SK-N-SH (cell line): ENCODE results near the gene TMEM198. TPM values are rescaled to one million over a fixed set of nuclear protein-coding genes. Genes with fewer than 3 reads are reported as not detected.
A peak's percentile ranks its signal among the peaks of the same experiment; 100 is the strongest.

ENCODE experiments used
- CTCF ChIA-PET: fragments of 300-600, 350-600 bp; formaldehyde crosslinking; extraction: SDS; loops from one replicate; lab custom pipeline; 2021; lab: Yijun Ruan, JAX
- POLR2A ChIA-PET: fragments of 350-600 bp; sonication (Branson Sonifier 250); formaldehyde crosslinking; extraction: SDS; loops from one replicate; lab custom pipeline; 2020; ENCODE audit warnings: antibody characterized with exemption, inconsistent platforms; lab: Yijun Ruan, JAX
- DNase-seq: peaks from one replicate; pipeline ENCODE4 v3.0.0; 2012
- H2AFZ ChIP-seq: fragments of 200-600 bp; sonication (generic); 2 replicates; pipeline ENCODE4 v1.8.1; 2016; ENCODE audit warnings: antibody characterized with exemption, mild to moderate bottlenecking, low read depth
- H3F3A ChIP-seq: fragments of 200-600 bp; sonication (generic); replicated peaks from 2 replicates; pipeline ENCODE3; 2016; ENCODE audit warnings: antibody characterized with exemption, mild to moderate bottlenecking; ENCODE audit not compliant: insufficient read depth
- H3K27ac ChIP-seq, 2 experiments: fragments of 200-500 bp in 1 of 2; fragments of 200-600 bp in 1 of 2; sonication (Bioruptor generic) in 1 of 2; sonication (generic), shearing (Covaris generic) in 1 of 2; 2 replicates each; pipeline versions ENCODE4 v1.5.1 to v1.6.1; 2014 to 2016; ENCODE audit warnings: low read depth in 2 of 2, inconsistent platforms in 1 of 2, low read length in 1 of 2, mild to moderate bottlenecking in 1 of 2, mixed read lengths in 1 of 2
- H3K27me3 ChIP-seq: fragments of 200-600 bp; sonication (generic), shearing (Covaris generic); 2 replicates; pipeline ENCODE4 v1.6.1; 2016; ENCODE audit warnings: mixed run types; ENCODE audit not compliant: insufficient read depth
- H3K36me3 ChIP-seq, 2 experiments: fragments of 200-500 bp in 1 of 2; fragments of 200-600 bp in 1 of 2; sonication (Bioruptor generic) in 1 of 2; sonication (generic) in 1 of 2; replicated peaks in 1 of 2; 2 replicates each; pipeline versions ENCODE3 to v1.5.1; 2014 to 2016; ENCODE audit warnings: low read length in 1 of 2, mild to moderate bottlenecking in 1 of 2; ENCODE audit not compliant: insufficient read depth in 2 of 2, control insufficient read depth in 1 of 2
- H3K4me1 ChIP-seq, 2 experiments: fragments of 200-500 bp in 1 of 2; fragments of 200-600 bp in 1 of 2; sonication (Bioruptor generic) in 1 of 2; sonication (generic), shearing (Covaris generic) in 1 of 2; 2 replicates each; pipeline versions ENCODE4 v1.5.1 to v1.6.1; 2014 to 2016; ENCODE audit warnings: low read depth in 1 of 2, low read length in 1 of 2, mixed run types in 1 of 2; ENCODE audit not compliant: insufficient read depth in 2 of 2, control insufficient read depth in 1 of 2
- H3K4me2 ChIP-seq: fragments of 200-600 bp; sonication (generic), shearing (Covaris generic); 2 replicates; pipeline ENCODE4 v1.6.1; 2017; ENCODE audit warnings: mixed run types
- H3K4me3 ChIP-seq, 2 experiments: fragments of 200-500 bp in 1 of 2; fragments of 200-600 bp in 1 of 2; sonication (Bioruptor generic) in 1 of 2; sonication (generic), shearing (Covaris generic) in 1 of 2; 2 replicates each; pipeline versions ENCODE4 v1.5.1 to v1.8.1; 2014 to 2016; ENCODE audit warnings: low read depth in 2 of 2, inconsistent platforms in 1 of 2, low read length in 1 of 2, mild to moderate bottlenecking in 1 of 2, mixed read lengths in 1 of 2, moderate library complexity in 1 of 2
- H3K79me2 ChIP-seq: fragments of 200-600 bp; sonication (generic); 2 replicates; pipeline ENCODE4 v1.8.1; 2017; ENCODE audit warnings: mild to moderate bottlenecking; ENCODE audit not compliant: insufficient read depth
- H3K9ac ChIP-seq: fragments of 200-600 bp; sonication (generic); 2 replicates; pipeline ENCODE4 v1.6.1; 2017; ENCODE audit warnings: mixed run types
- H3K9me2 ChIP-seq: fragments of 200-600 bp; sonication (generic); 2 replicates; pipeline ENCODE4 v1.6.1; 2017; ENCODE audit warnings: mixed run types
- H3K9me3 ChIP-seq: fragments of 200-600 bp; sonication (generic); 2 replicates; pipeline ENCODE4 v1.6.1; 2017; ENCODE audit warnings: mixed run types, mild to moderate bottlenecking, moderate library complexity
- H4K20me1 ChIP-seq: fragments of 200-600 bp; sonication (generic); 2 replicates; pipeline ENCODE4 v1.6.1; 2017; ENCODE audit warnings: mild to moderate bottlenecking, mixed run types; ENCODE audit not compliant: insufficient read depth
- CTCF ChIP-seq: fragments of 200-600 bp; sonication (generic); IDR thresholded peaks from 2 replicates; pipeline ENCODE4 v1.6.1; 2017; ENCODE audit warnings: antibody characterized with exemption, mild to moderate bottlenecking, moderate library complexity
- EZH2phosphoT487 ChIP-seq: fragments of 200-600 bp; sonication (generic); IDR thresholded peaks from 2 replicates; pipeline ENCODE4 v1.6.1; 2017; ENCODE audit warnings: low read depth, mixed run types, mild to moderate bottlenecking, antibody characterized with exemption, moderate library complexity, borderline replicate concordance
- FOXJ3 ChIP-seq: sonication (generic); formaldehyde crosslinking; IDR thresholded peaks from 2 replicates; pipeline ENCODE4 v1.5.1; 2020; ENCODE audit warnings: mild to moderate bottlenecking, missing genetic modification reagents
- GABPA ChIP-seq: IDR thresholded peaks from 2 replicates; pipeline ENCODE4 v1.4.0; 2012; ENCODE audit warnings: low read depth, mild to moderate bottlenecking
- GATA2 ChIP-seq: sonication (generic); formaldehyde crosslinking; IDR thresholded peaks from 2 replicates; pipeline ENCODE4 v1.5.0; 2020; ENCODE audit warnings: mild to moderate bottlenecking, missing genetic modification reagents
- JUND ChIP-seq: IDR thresholded peaks from 2 replicates; pipeline ENCODE4 v1.4.0; 2012
- MEF2A ChIP-seq: IDR thresholded peaks from 2 replicates; pipeline ENCODE4 v1.4.0; 2012; ENCODE audit warnings: low read depth, borderline replicate concordance
- NRF1 ChIP-seq: IDR thresholded peaks from 2 replicates; pipeline ENCODE4 v1.6.1; 2012; ENCODE audit warnings: low read depth, mild to moderate bottlenecking, low read length
- PBX3 ChIP-seq: IDR thresholded peaks from 2 replicates; pipeline ENCODE4; 2012
- RAD21 ChIP-seq: IDR thresholded peaks from 2 replicates; pipeline ENCODE4 v1.6.1; 2012; ENCODE audit warnings: mild to moderate bottlenecking, low read length
- RCOR1 ChIP-seq: fragments of 150-350 bp; IDR thresholded peaks from 2 replicates; pipeline ENCODE4 v1.6.1; 2017; ENCODE audit warnings: antibody characterized with exemption, low read length
- SIN3A ChIP-seq: IDR thresholded peaks from 2 replicates; pipeline ENCODE4 v1.6.1; 2012; ENCODE audit warnings: low read depth, mild to moderate bottlenecking, low read length, moderate library complexity, borderline replicate concordance
- SMC3 ChIP-seq: IDR thresholded peaks from 2 replicates; pipeline ENCODE4 v1.6.1; 2012; ENCODE audit warnings: low read depth, low read length, improper control_type of control experiment
- TEAD4 ChIP-seq: IDR thresholded peaks from 2 replicates; pipeline ENCODE4 v1.4.0; 2012; ENCODE audit warnings: mild to moderate bottlenecking, borderline replicate concordance; ENCODE audit not compliant: insufficient read depth
- YY1 ChIP-seq: IDR thresholded peaks from 2 replicates; pipeline ENCODE4 v1.4.0; 2012; ENCODE audit warnings: low read depth, mild to moderate bottlenecking
- WGBS: methylation state at CpG from one replicate; pipeline ENCODE4 v1.1.6; 2017; ENCODE audit warnings: low lambda C conversion rate; 5-methylcytosine and 5-hydroxymethylcytosine counted together
- polyA plus RNA-seq, 3 experiments: library from polyadenylated mRNA; depleted of rRNA; stranded (reverse); fragments of >200 nt; gene quantifications; 2 replicates each; pipeline ENCODE4 v1.2.3, GENCODE V29; 2012
- TF ChIP-seq, protein P1 (sequence below): IDR thresholded peaks from 2 replicates; pipeline ENCODE4 v1.6.1; 2012; ENCODE audit warnings: mild to moderate bottlenecking, low read depth, low read length, moderate library complexity
- TF ChIP-seq, protein P2 (sequence below): IDR thresholded peaks from 2 replicates; pipeline ENCODE4 v1.4.0; 2012; ENCODE audit warnings: low read depth, borderline replicate concordance

The TMEM198 gene
- polyA plus RNA-seq, 1 of the 3 experiments (the other 2 are of a cell fraction), result 4.7 TPM

GRCh38 chr2:219506153-219506801, 37.6 kb upstream of the TMEM198 start:
- Histone ChIP-seq H4K20me1 (no peaks in the 10 kb centered on the region), H3K9ac (no peak overlapping the region), H3K4me3 (no peak overlapping the region), H3K27ac (peak overlapping the region in 1 of 2 experiments; percentile 96; a peak in 2 of 4 replicates), H3F3A (no peaks in the 10 kb centered on the region), H2AFZ (no peak overlapping the region), H3K27me3 (no peaks in the 10 kb centered on the region; the same call in 1 of the 2 replicates), H3K9me2 (no peaks in the 10 kb centered on the region), H3K79me2 (no peaks in the 10 kb centered on the region; the same call in 1 of the 2 replicates), H3K9me3 (no peaks in the 10 kb centered on the region), H3K4me1 (peaks cover 3 to 96% of the 10 kb centered on the region in 2 experiments; a peak in 2 of 4 replicates), H3K4me2 (no peak overlapping the region), H3K36me3 (peaks cover 11 to 23% of the 10 kb centered on the region in 2 experiments)
- ChIA-PET CTCF (interaction anchor here (1.2 to 62.1 kb wide), 5 partner anchors 9 to 103 kb away, joined by 4 to 2824 read pairs (median 26); partner anchors contain the start of genes ASIC4, CHPF, GMPPA and TMEM198), POLR2A (interaction anchor here (0.6 to 13.5 kb wide), 7 partner anchors 8 to 160 kb away, joined by 3 to 210 read pairs (median 26); partner anchors contain the start of gene GMPPA)
- 57% methylated on average over 5 of the region's 23 CpGs for WGBS
- no peak for DNase-seq
- TF ChIP-seq RCOR1 (no peak), CTCF (no peak), FOXJ3 (CRISPR knock-in tag) (no peak), GATA2 (no peak), RAD21 (no peak), SIN3A (no peak), MEF2A (no peak), NRF1 (no peak), TEAD4 (no peak), JUND (no peak), YY1 (no peak), SMC3 (no peak), GABPA (no peak), PBX3 (no peak), EZH2phosphoT487 (no peak)
- TF ChIP-seq, protein P1, sequence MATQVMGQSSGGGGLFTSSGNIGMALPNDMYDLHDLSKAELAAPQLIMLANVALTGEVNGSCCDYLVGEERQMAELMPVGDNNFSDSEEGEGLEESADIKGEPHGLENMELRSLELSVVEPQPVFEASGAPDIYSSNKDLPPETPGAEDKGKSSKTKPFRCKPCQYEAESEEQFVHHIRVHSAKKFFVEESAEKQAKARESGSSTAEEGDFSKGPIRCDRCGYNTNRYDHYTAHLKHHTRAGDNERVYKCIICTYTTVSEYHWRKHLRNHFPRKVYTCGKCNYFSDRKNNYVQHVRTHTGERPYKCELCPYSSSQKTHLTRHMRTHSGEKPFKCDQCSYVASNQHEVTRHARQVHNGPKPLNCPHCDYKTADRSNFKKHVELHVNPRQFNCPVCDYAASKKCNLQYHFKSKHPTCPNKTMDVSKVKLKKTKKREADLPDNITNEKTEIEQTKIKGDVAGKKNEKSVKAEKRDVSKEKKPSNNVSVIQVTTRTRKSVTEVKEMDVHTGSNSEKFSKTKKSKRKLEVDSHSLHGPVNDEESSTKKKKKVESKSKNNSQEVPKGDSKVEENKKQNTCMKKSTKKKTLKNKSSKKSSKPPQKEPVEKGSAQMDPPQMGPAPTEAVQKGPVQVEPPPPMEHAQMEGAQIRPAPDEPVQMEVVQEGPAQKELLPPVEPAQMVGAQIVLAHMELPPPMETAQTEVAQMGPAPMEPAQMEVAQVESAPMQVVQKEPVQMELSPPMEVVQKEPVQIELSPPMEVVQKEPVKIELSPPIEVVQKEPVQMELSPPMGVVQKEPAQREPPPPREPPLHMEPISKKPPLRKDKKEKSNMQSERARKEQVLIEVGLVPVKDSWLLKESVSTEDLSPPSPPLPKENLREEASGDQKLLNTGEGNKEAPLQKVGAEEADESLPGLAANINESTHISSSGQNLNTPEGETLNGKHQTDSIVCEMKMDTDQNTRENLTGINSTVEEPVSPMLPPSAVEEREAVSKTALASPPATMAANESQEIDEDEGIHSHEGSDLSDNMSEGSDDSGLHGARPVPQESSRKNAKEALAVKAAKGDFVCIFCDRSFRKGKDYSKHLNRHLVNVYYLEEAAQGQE, result no peak
- TF ChIP-seq, protein P2, sequence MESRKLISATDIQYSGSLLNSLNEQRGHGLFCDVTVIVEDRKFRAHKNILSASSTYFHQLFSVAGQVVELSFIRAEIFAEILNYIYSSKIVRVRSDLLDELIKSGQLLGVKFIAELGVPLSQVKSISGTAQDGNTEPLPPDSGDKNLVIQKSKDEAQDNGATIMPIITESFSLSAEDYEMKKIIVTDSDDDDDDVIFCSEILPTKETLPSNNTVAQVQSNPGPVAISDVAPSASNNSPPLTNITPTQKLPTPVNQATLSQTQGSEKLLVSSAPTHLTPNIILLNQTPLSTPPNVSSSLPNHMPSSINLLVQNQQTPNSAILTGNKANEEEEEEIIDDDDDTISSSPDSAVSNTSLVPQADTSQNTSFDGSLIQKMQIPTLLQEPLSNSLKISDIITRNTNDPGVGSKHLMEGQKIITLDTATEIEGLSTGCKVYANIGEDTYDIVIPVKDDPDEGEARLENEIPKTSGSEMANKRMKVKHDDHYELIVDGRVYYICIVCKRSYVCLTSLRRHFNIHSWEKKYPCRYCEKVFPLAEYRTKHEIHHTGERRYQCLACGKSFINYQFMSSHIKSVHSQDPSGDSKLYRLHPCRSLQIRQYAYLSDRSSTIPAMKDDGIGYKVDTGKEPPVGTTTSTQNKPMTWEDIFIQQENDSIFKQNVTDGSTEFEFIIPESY, result no peak
